Smooth muscle cell (in vitro differentiated cells): ENCODE results near the gene ANKRD17. TPM values are rescaled to one million over a fixed set of nuclear protein-coding genes. Genes with fewer than 3 reads are reported as not detected.
A peak's percentile ranks its signal among the peaks of the same experiment; 100 is the strongest.

ENCODE experiments used
- DNase-seq: peaks from one replicate; lab custom pipeline; 2025; ENCODE audit not compliant: unreplicated experiment; lab: John Stamatoyannopoulos, UW
- H2AFZ ChIP-seq: fragments of 200-600 bp; sonication (generic); 2 replicates; pipeline ENCODE4 v1.6.0; 2016; ENCODE audit warnings: antibody characterized with exemption, low read depth, mild to moderate bottlenecking
- H3F3A ChIP-seq: fragments of 200-600 bp; sonication (generic); 2 replicates; pipeline ENCODE4 v1.6.0; 2017; ENCODE audit warnings: antibody characterized with exemption, low read depth
- H3K27ac ChIP-seq: fragments of 200-600 bp; sonication (generic); 2 replicates; pipeline ENCODE4 v1.5.1; 2016; ENCODE audit warnings: low read depth, mild to moderate bottlenecking
- H3K27me3 ChIP-seq: fragments of 200-600 bp; sonication (generic); 2 replicates; pipeline ENCODE4 v1.6.1; 2016; ENCODE audit warnings: low read depth, mild to moderate bottlenecking
- H3K36me3 ChIP-seq: fragments of 200-600 bp; sonication (generic); 2 replicates; pipeline ENCODE4 v1.5.1; 2016; ENCODE audit warnings: low read depth
- H3K4me1 ChIP-seq: fragments of 200-600 bp; sonication (generic); 2 replicates; pipeline ENCODE4 v1.5.1; 2016; ENCODE audit warnings: low read depth
- H3K4me2 ChIP-seq: fragments of 200-600 bp; sonication (generic); 2 replicates; pipeline ENCODE4 v1.6.0; 2016; ENCODE audit warnings: mild to moderate bottlenecking
- H3K4me3 ChIP-seq: fragments of 200-600 bp; sonication (generic); 2 replicates; pipeline ENCODE4 v1.5.1; 2016; ENCODE audit warnings: mild to moderate bottlenecking
- H3K79me2 ChIP-seq: fragments of 200-600 bp; sonication (generic); 2 replicates; pipeline ENCODE4 v1.6.0; 2016; ENCODE audit warnings: low read depth, mild to moderate bottlenecking
- H3K9ac ChIP-seq: fragments of 200-600 bp; sonication (generic); 2 replicates; pipeline ENCODE4 v1.6.0; 2016; ENCODE audit warnings: low read depth
- H3K9me3 ChIP-seq: fragments of 200-600 bp; sonication (generic); replicated peaks from 2 replicates; pipeline ENCODE4 v1.5.1; 2016; ENCODE audit warnings: low read depth
- H4K20me1 ChIP-seq: fragments of 200-600 bp; sonication (generic); 2 replicates; pipeline ENCODE4 v1.6.0; 2016; ENCODE audit warnings: low read depth
- CTCF ChIP-seq: fragments of 200-600 bp; sonication (generic); IDR thresholded peaks from 2 replicates; pipeline ENCODE4 v1.5.1; 2017; ENCODE audit warnings: borderline replicate concordance, mild to moderate bottlenecking, antibody characterized with exemption; ENCODE audit not compliant: insufficient read depth, poor library complexity, severe bottlenecking
- WGBS: methylation state at CpG from one replicate; pipeline ENCODE4 v1.1.7; 2016; ENCODE audit warnings: low lambda C conversion rate; 5-methylcytosine and 5-hydroxymethylcytosine counted together
- polyA plus RNA-seq: library from polyadenylated mRNA; unstranded; fragments of >200 nt; fragmentation: Nextera tagmentation; extraction: Ambion mirVana; gene quantifications from 2 replicates; pipeline ENCODE4 v1.2.1, GENCODE V29; 2016
- total RNA-seq: library from RNA; depleted of rRNA; stranded (reverse); fragments of >200 nt; gene quantifications from 2 replicates; pipeline ENCODE4 v1.2.3, GENCODE V29; 2014

Gene ANKRD17
- total and polyA plus RNA-seq, 2 experiments from 2014 or later = 29.7 to 58.0 TPM

- no peak for DNase-seq
- Histone ChIP-seq H3K9ac (peak overlapping the region; percentile 75), H3K4me3 (peak overlapping the region; percentile 71), H3K9me3 (no peaks in the 10 kb centered on the region), H3K4me1 (peaks cover 8% of the 10 kb centered on the region), H3K27ac (peak overlapping the region; percentile 90), H3F3A (peaks cover 27% of the 10 kb centered on the region), H3K36me3 (peaks cover 10% of the 10 kb centered on the region), H3K79me2 (peaks cover 27% of the 10 kb centered on the region), H4K20me1 (no peaks in the 10 kb centered on the region), H3K4me2 (peak overlapping the region; percentile 90), H3K27me3 (no peaks in the 10 kb centered on the region), H2AFZ (peak overlapping the region; percentile 29)
- TF ChIP-seq CTCF = no peak
- 17% methylated on average over 9 of the region's 9 CpGs for WGBS
Measured at GRCh38 chr4:73070074-73070390, 188.6 kb downstream of the ANKRD17 start.

- no peaks in the 10 kb centered on the region for H4K20me1 ChIP-seq
Measured at GRCh38 chr4:73069338-73070073, 189.1 kb downstream of the ANKRD17 start, which contains the start of gene COX18. Gene COX18 (minus strand): TSS chr4:73069716. CDS start chr4:73069649, 67 bp downstream.

GRCh38 chr4:73068491-73069337 is 189.9 kb downstream of the ANKRD17 start:
- TF ChIP-seq CTCF = no peak
- H4K20me1 ChIP-seq = no peaks in the 10 kb centered on the region
- peak overlapping the region; percentile 90 for H3K27ac ChIP-seq
- 1% methylated on average over 27 of the region's 27 CpGs for WGBS
- no peaks in the 10 kb centered on the region for H3K27me3 ChIP-seq
- peaks cover 4% of the 10 kb centered on the region for H3K36me3 ChIP-seq
- peak overlapping the region; percentile 71 for H3K4me3 ChIP-seq
- peaks cover 24% of the 10 kb centered on the region for H3F3A ChIP-seq
- DNase-seq = no peak
- H3K4me1 ChIP-seq = peaks cover 8% of the 10 kb centered on the region
- H3K79me2 ChIP-seq = peaks cover 32% of the 10 kb centered on the region
- peak overlapping the region; percentile 82 for H3K9ac ChIP-seq
- peak overlapping the region; percentile 79 for H2AFZ ChIP-seq
- H3K9me3 ChIP-seq = no peaks in the 10 kb centered on the region
- H3K4me2 ChIP-seq = peak overlapping the region; percentile 94

More at GRCh38 chr4:73069338-73070073, 189.1 kb downstream of the ANKRD17 start, which contains the start of gene COX18:
- H3K9me3 ChIP-seq = no peaks in the 10 kb centered on the region
- TF ChIP-seq CTCF = no peak
- H3K79me2 ChIP-seq = peaks cover 32% of the 10 kb centered on the region
- peaks cover 8% of the 10 kb centered on the region for H3K4me1 ChIP-seq
- peak within 1 kb of the TSS; percentile 71 for H3K4me3 ChIP-seq
- H3K27ac ChIP-seq = peak within 1 kb of the TSS; percentile 90
- H3K4me2 ChIP-seq = peak within 1 kb of the TSS; percentile 94
- peaks cover 5% of the 10 kb centered on the region for H3K36me3 ChIP-seq
- peaks cover 27% of the 10 kb centered on the region for H3F3A ChIP-seq
- no peaks in the 10 kb centered on the region for H3K27me3 ChIP-seq
- H2AFZ ChIP-seq = peak within 1 kb of the TSS; percentile 79
- under 1% methylated on average over 62 of the region's 62 CpGs for WGBS
- DNase-seq = peak; percentile 93
- peak within 1 kb of the TSS; percentile 82 for H3K9ac ChIP-seq
